Lung (tissue), 12 donors: ENCODE results near the gene CLCN1. TPM values are rescaled to one million over a fixed set of nuclear protein-coding genes. Genes with fewer than 3 reads are reported as not detected.
A peak's percentile ranks its signal among the peaks of the same experiment; 100 is the strongest.

Experiments
- ATAC-seq: fragments of 200-7000 bp; cut with Tn5 transposase; one replicate; pipeline ENCODE4 v1.9.1; 2020; ENCODE audit warnings: moderate number of reproducible peaks; ENCODE audit not compliant: insufficient read depth, low FRiP score
- DNase-seq, 3 donors: peaks; one replicate each; pipeline ENCODE4 v3.0.0-alpha.2; 2013 to 2017
- H3K27ac ChIP-seq, 2 donors: one replicate each; pipeline ENCODE4 v1.5.1; 2013; ENCODE audit warnings: mild to moderate bottlenecking in 2 of 2, moderate library complexity in 2 of 2, control low read depth in 1 of 2, inconsistent platforms in 1 of 2, low read depth in 1 of 2, low read length in 1 of 2
- H3K27me3 ChIP-seq, 3 donors: one replicate each; pipeline ENCODE4 v1.5.1; 2013; ENCODE audit warnings: low read length in 2 of 3; ENCODE audit not compliant: control insufficient read depth in 3 of 3, insufficient read depth in 3 of 3
- H3K36me3 ChIP-seq, 4 donors: one replicate each; pipeline ENCODE4 v1.5.1; 2013; ENCODE audit warnings: low read length in 4 of 4, mild to moderate bottlenecking in 1 of 4, moderate library complexity in 1 of 4; ENCODE audit not compliant: control insufficient read depth in 4 of 4, insufficient read depth in 4 of 4
- H3K4me1 ChIP-seq, 5 donors: one replicate each; pipeline ENCODE4 v1.5.1; 2013; ENCODE audit warnings: low read length in 5 of 5, mild to moderate bottlenecking in 2 of 5, moderate library complexity in 1 of 5; ENCODE audit not compliant: control insufficient read depth in 5 of 5, insufficient read depth in 5 of 5
- H3K4me3 ChIP-seq: one replicate; pipeline ENCODE4 v1.5.1; 2013; ENCODE audit warnings: mild to moderate bottlenecking, control low read depth, moderate library complexity
- H3K9ac ChIP-seq, 2 donors: one replicate each; pipeline ENCODE4 v1.5.1; 2013; ENCODE audit warnings: low read length in 2 of 2, control low read depth in 1 of 2; ENCODE audit not compliant: insufficient read depth in 1 of 2
- H3K9me3 ChIP-seq, 4 donors: one replicate each; pipeline ENCODE4 v1.5.1; 2013; ENCODE audit warnings: low read length in 3 of 4, mild to moderate bottlenecking in 1 of 4, moderate library complexity in 1 of 4; ENCODE audit not compliant: control insufficient read depth in 4 of 4, insufficient read depth in 3 of 4
- WGBS, 2 donors: extraction: QIAGEN DNeasy Blood & Tissue Kit; methylation state at CpG; one replicate each; pipeline ENCODE4 v1.1.7; 2013; 5-methylcytosine and 5-hydroxymethylcytosine counted together
- polyA plus RNA-seq, 2 donors: library from polyadenylated mRNA; stranded (reverse); fragments of 200-250 nt; gene quantifications; one replicate each; pipeline ENCODE4 v1.2.1, GENCODE V29; 2013
- total RNA-seq, 2 donors: library from RNA; depleted of rRNA in 1 of 2; stranded (reverse); fragments of >200 nt in 1 of 2; gene quantifications; one replicate each; pipeline ENCODE4 v1.2.1, GENCODE V29; 2014 to 2021
- TF ChIP-seq, protein P1 (sequence below): IDR thresholded peaks from 2 replicates; pipeline ENCODE4 v1.5.1; 2012; ENCODE audit warnings: mild to moderate bottlenecking; ENCODE audit errors: control extremely low read depth, extremely low read depth
- donor health status: control.
- donor health status: control.
- donor health status: Bipolar disorder and iron deficiency.
- donor health status: healthy.
- donor health status: DM: yes; HTN: yes; CAD: no.

CLCN1 gene
- total and polyA plus RNA-seq, 4 donors = 0.06 to 0.18 TPM; not detected in 2

DNA sequence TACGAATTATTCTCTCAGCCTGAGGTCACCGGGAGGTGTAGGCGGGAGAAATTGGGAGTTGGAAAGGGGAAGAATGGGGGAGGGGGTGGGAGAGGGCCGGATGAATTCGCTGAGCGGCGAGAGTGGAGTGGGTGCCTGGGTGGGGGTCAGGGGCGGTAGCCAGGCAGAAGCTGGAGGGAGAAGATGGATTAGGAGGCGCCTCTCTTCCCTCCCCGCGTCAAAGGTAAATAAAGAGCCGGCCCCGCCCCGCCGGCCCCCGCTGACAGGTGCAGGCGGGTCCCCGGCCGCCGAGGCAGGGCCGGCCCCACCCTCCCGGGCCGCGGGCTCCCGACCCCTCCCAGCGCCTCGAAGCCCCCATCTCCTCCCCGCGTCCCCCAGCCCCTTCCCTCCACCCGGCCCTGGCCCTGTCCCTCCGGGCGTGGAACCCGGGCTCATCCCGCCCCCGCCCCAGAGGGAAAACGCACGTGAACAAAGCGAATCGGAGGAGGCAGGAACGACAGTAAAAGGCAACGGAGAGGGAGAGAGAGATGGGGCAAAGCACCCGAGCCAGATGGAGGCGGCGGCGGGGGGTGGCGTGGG lies 45.7 kb downstream of the CLCN1 start:
- no peak overlapping the region for H3K9ac ChIP-seq
- ATAC-seq (no peak), DNase-seq (no peak)
- 4 to 7% methylated on average over 30 to 46 of the region's 46 CpGs for whole genome bisulfite sequencing, 2 donors
- H3K27me3 ChIP-seq = peaks cover 0 to 67% (median 29%) of the 10 kb centered on the region in 3 donors
- H3K27ac ChIP-seq = no peak overlapping the region
- H3K4me3 ChIP-seq = no peak overlapping the region
- no peaks in the 10 kb centered on the region for H3K9me3 ChIP-seq
- peaks cover 0 to 8% (median 0%) of the 10 kb centered on the region in 5 donors for H3K4me1 ChIP-seq
- H3K36me3 ChIP-seq = no peaks in the 10 kb centered on the region
- TF ChIP-seq, protein P1, sequence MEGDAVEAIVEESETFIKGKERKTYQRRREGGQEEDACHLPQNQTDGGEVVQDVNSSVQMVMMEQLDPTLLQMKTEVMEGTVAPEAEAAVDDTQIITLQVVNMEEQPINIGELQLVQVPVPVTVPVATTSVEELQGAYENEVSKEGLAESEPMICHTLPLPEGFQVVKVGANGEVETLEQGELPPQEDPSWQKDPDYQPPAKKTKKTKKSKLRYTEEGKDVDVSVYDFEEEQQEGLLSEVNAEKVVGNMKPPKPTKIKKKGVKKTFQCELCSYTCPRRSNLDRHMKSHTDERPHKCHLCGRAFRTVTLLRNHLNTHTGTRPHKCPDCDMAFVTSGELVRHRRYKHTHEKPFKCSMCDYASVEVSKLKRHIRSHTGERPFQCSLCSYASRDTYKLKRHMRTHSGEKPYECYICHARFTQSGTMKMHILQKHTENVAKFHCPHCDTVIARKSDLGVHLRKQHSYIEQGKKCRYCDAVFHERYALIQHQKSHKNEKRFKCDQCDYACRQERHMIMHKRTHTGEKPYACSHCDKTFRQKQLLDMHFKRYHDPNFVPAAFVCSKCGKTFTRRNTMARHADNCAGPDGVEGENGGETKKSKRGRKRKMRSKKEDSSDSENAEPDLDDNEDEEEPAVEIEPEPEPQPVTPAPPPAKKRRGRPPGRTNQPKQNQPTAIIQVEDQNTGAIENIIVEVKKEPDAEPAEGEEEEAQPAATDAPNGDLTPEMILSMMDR = no peak

DNA sequence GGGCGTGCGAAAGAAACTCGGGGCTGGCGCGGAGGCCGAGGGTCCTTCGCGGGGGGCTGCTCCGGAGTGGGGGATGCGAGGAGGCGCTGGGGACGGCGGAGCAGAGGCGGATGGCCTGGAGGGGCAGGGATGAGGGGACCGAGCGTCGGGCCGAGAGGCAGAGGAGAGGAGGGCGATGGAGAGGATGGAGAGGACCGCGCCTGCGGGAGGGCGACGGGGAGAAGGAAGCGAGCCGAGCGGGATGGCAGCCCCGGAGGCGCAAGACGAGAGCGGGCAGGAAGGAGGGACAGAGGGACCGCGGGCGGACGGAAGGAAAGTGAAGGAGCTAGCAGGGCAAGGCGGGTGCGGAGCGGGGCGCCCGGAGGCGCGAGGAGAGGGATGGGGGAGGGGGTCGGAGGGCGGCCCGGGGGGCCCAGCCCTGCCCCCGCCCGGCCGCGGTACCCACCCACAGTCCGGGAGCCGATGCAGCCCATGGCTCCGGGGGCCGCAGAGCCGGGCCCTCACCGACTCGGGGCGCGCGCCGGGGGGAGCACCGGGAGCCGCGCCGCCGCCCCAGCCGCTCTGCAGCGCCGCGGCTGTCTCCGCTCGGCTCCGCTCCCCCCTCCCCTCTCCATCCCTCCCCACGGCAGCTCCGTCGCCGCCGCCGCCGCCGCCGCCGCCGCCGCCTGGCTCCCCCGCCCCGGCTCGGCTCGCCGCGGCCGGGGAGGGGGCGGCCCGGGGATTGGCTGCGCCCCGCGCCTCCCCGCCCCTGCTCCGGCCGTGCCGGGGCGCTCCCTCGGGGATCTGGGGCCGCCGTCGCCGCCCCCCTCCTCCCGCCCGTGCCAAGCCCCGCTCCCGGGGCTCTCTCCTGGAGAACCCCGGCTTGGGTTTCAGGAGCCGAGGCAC lies 46.5 kb downstream of the CLCN1 start, which contains the start of gene FAM131B:
FAM131B (minus strand) TSS at position 583 of the 885 bp plus-strand sequence; CDS start at position 473, 110 bp downstream.
- peak within 1 kb of the TSS; percentile 11 for H3K4me3 ChIP-seq
- no peak for ATAC-seq
- no peak within 1 kb of the TSS for H3K27ac ChIP-seq
- peaks cover 0 to 67% (median 29%) of the 10 kb centered on the region in 3 donors for H3K27me3 ChIP-seq
- 1 to 2% methylated on average over 44 to 112 of the region's 112 CpGs for WGBS, 2 donors
- H3K9me3 ChIP-seq = no peaks in the 10 kb centered on the region
- peaks cover 0 to 8% (median 0%) of the 10 kb centered on the region in 5 donors for H3K4me1 ChIP-seq
- TF ChIP-seq, protein P1 = no peak
- no peak within 1 kb of the TSS for H3K9ac ChIP-seq
- DNase-seq = peak in 2 of 3 donors; percentile 20 to 33
- H3K36me3 ChIP-seq = no peaks in the 10 kb centered on the region

DNA sequence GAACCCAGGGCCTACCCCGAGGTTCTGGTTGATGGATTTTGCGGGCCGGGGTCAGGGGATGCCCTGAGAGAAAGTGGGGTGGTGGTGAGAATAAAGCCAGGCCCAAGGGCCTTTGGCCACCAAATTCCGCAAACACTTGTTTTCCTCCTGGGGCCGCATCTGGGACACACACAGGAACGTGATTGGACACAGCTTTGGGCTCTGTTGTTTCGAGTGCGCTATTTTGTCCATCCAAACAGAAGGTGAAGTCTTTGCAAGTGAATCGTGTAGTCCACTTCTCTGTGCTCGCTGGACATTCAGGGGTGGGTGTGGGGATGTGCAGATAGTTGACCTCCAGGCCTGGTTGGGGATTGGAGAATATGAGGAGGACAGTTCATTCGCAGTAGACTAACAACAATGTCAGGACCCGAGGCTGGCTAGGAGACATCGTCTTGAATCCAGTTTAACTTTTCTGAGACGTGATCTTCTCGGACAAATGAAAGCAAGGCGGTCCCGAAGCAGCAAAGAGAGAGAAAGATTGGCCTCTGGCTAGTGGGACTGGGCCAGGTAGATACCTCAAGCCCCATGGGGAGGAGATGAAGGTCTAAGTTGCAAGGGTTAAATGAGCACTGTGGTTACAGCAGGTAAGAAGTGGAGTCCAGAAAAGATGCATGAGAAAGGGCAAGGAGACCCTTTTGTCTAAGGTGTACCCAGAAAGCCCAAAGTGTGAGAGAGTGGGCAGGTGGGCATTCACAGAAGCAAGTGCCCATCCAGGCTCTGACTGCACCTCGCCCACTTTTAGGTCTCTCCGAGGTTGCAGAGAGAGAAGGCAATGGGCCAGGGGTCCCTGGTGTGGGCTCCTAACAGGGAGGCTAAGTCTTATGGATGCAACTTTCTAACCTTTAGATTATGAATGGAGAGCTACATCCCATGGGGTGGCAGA lies 47.4 kb downstream of the CLCN1 start:
- H3K9ac ChIP-seq = no peak overlapping the region

More for the DNA sequence above, 47.4 kb downstream of the CLCN1 start:
- Histone ChIP-seq H3K36me3 (no peaks in the 10 kb centered on the region), H3K27ac (no peak overlapping the region), H3K4me3 (no peak overlapping the region), H3K27me3 (peaks cover 0 to 67% (median 29%) of the 10 kb centered on the region in 3 donors), H3K9me3 (no peaks in the 10 kb centered on the region), H3K4me1 (peaks cover 0 to 8% (median 0%) of the 10 kb centered on the region in 5 donors)
- TF ChIP-seq, protein P1 = no peak
- ATAC-seq = no peak
- WGBS, 2 donors = 43 to 63% methylated on average over 19 of the region's 19 CpGs
- no peak for DNase-seq
